Kidney tubule cell (primary cell): ENCODE data around the gene C9orf153.
"Not testable (repeated sequence)": the region's sequence is repeated elsewhere in the genome, so short reads cannot be mapped to it uniquely, and the experiment has no call there.

ENCODE experiments used
- DNase-seq: peaks from one replicate; pipeline ENCODE4 v3.0.0-alpha.2; 2018; ENCODE audit warnings: low spot score

The C9orf153 gene

GRCh38 chr9:86259557-86259956 lies at the start of gene C9orf153:
Gene C9orf153 (minus strand): TSS chr9:86259657. CDS start chr9:86229603, 30,054 bp downstream.
- DNase-seq: no peak

- no peak for DNase-seq
Observed at GRCh38 chr9:86308687-86309086, 49.2 kb upstream of the C9orf153 start.

GRCh38 chr9:86304236-86304730 lies 44.8 kb upstream of the C9orf153 start:
- DNase-seq: no peak

- peak; percentile 15 for DNase-seq
Observed at GRCh38 chr9:86303316-86303975, 44.0 kb upstream of the C9orf153 start.

GRCh38 chr9:86301686-86302085 lies 42.2 kb upstream of the C9orf153 start:
- no peak for DNase-seq

- DNase-seq: no peak
Observed at GRCh38 chr9:86300701-86301100, 41.2 kb upstream of the C9orf153 start.

GRCh38 chr9:86298873-86299272 lies 39.4 kb upstream of the C9orf153 start:
- no peak for DNase-seq

- DNase-seq: not testable (repeated sequence)
Observed at GRCh38 chr9:86290341-86290740, 30.9 kb upstream of the C9orf153 start.

GRCh38 chr9:86288499-86289198 lies 29.2 kb upstream of the C9orf153 start:
- DNase-seq: no peak

GRCh38 chr9:86287013-86287412 lies 27.6 kb upstream of the C9orf153 start:
- DNase-seq: peak; percentile 28

- no peak for DNase-seq
Observed at GRCh38 chr9:86286278-86286677, 26.8 kb upstream of the C9orf153 start.

- no peak for DNase-seq
Observed at GRCh38 chr9:86285261-86285660, 25.8 kb upstream of the C9orf153 start.

- DNase-seq: peak; percentile 82
Observed at GRCh38 chr9:86282979-86283535, 23.6 kb upstream of the C9orf153 start.

- peak; percentile 91 for DNase-seq
Observed at GRCh38 chr9:86282077-86282978, 22.9 kb upstream of the C9orf153 start, which contains the start of gene ISCA1. Gene ISCA1 (minus strand): TSS chr9:86282538. CDS start chr9:86282458, 80 bp downstream.

- no peak for DNase-seq
Observed at GRCh38 chr9:86281593-86282076, 22.2 kb upstream of the C9orf153 start.

GRCh38 chr9:86280580-86280979 lies 21.1 kb upstream of the C9orf153 start:
- DNase-seq: no peak

GRCh38 chr9:86279839-86280238 lies 20.4 kb upstream of the C9orf153 start:
- no peak for DNase-seq

GRCh38 chr9:86277072-86277471 lies 17.6 kb upstream of the C9orf153 start:
- no peak for DNase-seq

- no peak for DNase-seq
Observed at GRCh38 chr9:86275962-86276361, 16.5 kb upstream of the C9orf153 start.

GRCh38 chr9:86274821-86275643 lies 15.6 kb upstream of the C9orf153 start:
- DNase-seq: no peak

GRCh38 chr9:86272221-86272620 lies 12.8 kb upstream of the C9orf153 start:
- no peak for DNase-seq
